ENCODE data around the gene NUMBL. TPM values are rescaled to one million over a fixed set of nuclear protein-coding genes. Genes with fewer than 3 reads are reported as not detected.
A peak's percentile ranks its signal among the peaks of the same experiment; 100 is the strongest.

NUMBL gene
- total and polyA plus RNA-seq, 4 experiments from 2014 or later = 0.35 to 20.2 (median 8.7) TPM

DNA sequence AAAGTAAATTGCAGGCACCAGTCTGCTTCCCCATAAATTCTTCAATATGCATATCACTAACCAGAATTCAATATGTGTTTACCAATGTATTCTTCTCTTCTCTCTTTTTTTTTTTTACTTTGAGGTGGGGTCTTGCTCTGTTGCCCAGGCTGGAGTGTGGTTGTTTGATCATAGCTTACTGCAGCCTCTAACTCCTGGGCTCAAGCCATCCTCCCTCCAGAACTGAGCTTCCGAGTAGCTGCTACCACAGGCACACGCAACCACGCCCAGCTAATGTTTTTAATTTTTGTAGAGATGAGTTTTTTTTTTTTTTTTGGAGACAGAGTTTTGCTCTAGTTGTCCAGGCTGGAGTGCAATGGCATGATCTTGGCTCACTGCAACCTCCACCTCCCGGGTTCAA lies 72.5 kb downstream of the NUMBL start:
- peaks cover 14% of the 10 kb centered on the region for H3K36me3 ChIP-seq (ENCODE audit: insufficient read depth, low read length)
- H3K27me3 Mint-ChIP-seq = no peaks in the 10 kb centered on the region
- ChIA-PET CTCF (ENCODE audit: partially characterized antibody) (interaction anchor here (0.5 to 5.1 kb wide), 3 partner anchors 11 to 199 kb away, joined by 3 to 47 read pairs (median 6); no protein-coding TSS in a partner anchor), POLR2A (ENCODE audit: partially characterized antibody) (interaction anchor here (0.7 kb wide), 1 partner anchor 13 kb away, joined by 5 read pairs; no protein-coding TSS in a partner anchor)
- no peak overlapping the region for H3K4me3 ChIP-seq (ENCODE audit: low read length in 2 of 2)
- H3K4me1 ChIP-seq (ENCODE audit: insufficient read depth, low read length) = peaks cover 29% of the 10 kb centered on the region
- no peaks in the 10 kb centered on the region for H3K27me3 ChIP-seq (ENCODE audit: insufficient read depth, low read length)
- intact Hi-C loops (cut with micrococcal nuclease) = no loop called here
- H3K36me3 Mint-ChIP-seq = peaks cover 22 to 33% of the 10 kb centered on the region in 2 donors
- peak overlapping the region in 1 of 7 donors; percentile 30 for H3K27ac Mint-ChIP-seq
- H3K9me3 ChIP-seq (ENCODE audit: control insufficient read depth in 1 of 2, low read length in 2 of 2) = no peaks in the 10 kb centered on the region
- H3K27ac ChIP-seq (ENCODE audit: low read depth, low read length) = no peak overlapping the region
- no peaks in the 10 kb centered on the region for H3K9me3 Mint-ChIP-seq
- peaks cover 11 to 29% (median 20%) of the 10 kb centered on the region in 4 donors for H3K4me1 Mint-ChIP-seq
- DNase-seq = no peak
- H3K4me3 Mint-ChIP-seq = no peak overlapping the region

DNA sequence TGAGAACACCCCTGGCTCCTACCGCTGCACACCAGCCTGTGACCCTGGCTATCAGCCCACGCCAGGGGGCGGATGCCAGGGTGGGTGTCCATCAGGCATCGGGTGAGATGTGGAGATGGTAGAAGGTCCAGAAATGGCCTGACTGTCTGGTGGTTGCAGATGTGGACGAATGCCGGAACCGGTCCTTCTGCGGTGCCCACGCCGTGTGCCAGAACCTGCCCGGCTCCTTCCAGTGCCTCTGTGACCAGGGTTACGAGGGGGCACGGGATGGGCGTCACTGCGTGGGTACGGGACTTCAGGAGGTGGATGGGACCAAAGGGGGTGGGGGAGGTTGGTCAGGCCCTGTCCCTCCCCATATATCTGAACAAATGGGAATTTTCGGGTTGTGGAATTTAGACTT lies 73.5 kb downstream of the NUMBL start:
- Histone ChIP-seq H3K4me3 (ENCODE audit: low read length in 2 of 2) (no peak overlapping the region), H3K36me3 (ENCODE audit: insufficient read depth, low read length) (peaks cover 14% of the 10 kb centered on the region), H3K27me3 (ENCODE audit: insufficient read depth, low read length) (no peaks in the 10 kb centered on the region), H3K9me3 (ENCODE audit: control insufficient read depth in 1 of 2, low read length in 2 of 2) (no peaks in the 10 kb centered on the region), H3K4me1 (ENCODE audit: insufficient read depth, low read length) (peaks cover 38% of the 10 kb centered on the region), H3K27ac (ENCODE audit: low read depth, low read length) (no peak overlapping the region)
- Mint-ChIP-seq H3K36me3 (peaks cover 14 to 30% of the 10 kb centered on the region in 2 donors), H3K9me3 (no peaks in the 10 kb centered on the region), H3K4me3 (no peak overlapping the region), H3K27me3 (no peaks in the 10 kb centered on the region), H3K27ac (no peak overlapping the region), H3K4me1 (peaks cover 19 to 39% (median 29%) of the 10 kb centered on the region in 4 donors)
- CTCF ChIA-PET (ENCODE audit: partially characterized antibody) = interaction anchor here (1.3 to 4.4 kb wide), 3 partner anchors 13 to 18 kb away, joined by 5 to 30 read pairs (median 5); no protein-coding TSS in a partner anchor
- no peak for DNase-seq
- POLR2A ChIA-PET (ENCODE audit: partially characterized antibody) = interaction anchor here (4.6 kb wide), 1 partner anchor 12 kb away, joined by 94 read pairs; no protein-coding TSS in a partner anchor
- intact Hi-C loops (cut with micrococcal nuclease) = no loop called here

DNA sequence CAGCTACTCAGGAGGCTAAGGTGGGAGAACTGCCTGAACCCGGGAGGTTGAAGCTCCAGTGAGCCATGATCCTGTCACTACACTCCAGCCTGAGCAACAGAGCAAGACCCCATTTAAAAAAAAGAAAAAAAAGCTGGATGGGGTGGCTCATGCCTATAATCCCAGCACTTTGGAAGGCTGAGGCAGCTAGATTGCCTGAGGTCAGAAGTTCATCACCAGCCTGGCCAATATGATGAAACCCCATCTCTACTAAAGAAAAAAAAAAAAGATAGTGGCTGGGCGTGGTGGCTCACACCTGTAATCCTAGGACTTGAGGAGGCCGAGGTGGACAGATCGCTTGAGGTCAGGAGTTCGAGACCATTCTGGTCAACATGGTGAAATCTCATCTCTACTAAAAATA lies 74.3 kb downstream of the NUMBL start:
- CTCF ChIA-PET (ENCODE audit: partially characterized antibody) = interaction anchor here (1.3 to 4.4 kb wide), 4 partner anchors 12 to 19 kb away, joined by 5 to 30 read pairs (median 6); partner anchors contain the start of gene LTBP4
- POLR2A ChIA-PET (ENCODE audit: partially characterized antibody) = interaction anchor here (4.6 kb wide), 1 partner anchor 11 kb away, joined by 94 read pairs; no protein-coding TSS in a partner anchor

More for the DNA sequence above, 74.3 kb downstream of the NUMBL start:
- Mint-ChIP-seq H3K9me3 (no peaks in the 10 kb centered on the region), H3K27ac (peak overlapping the region in 2 of 7 donors; percentile 80 to 96), H3K4me3 (no peak overlapping the region), H3K4me1 (peaks cover 20 to 46% (median 33%) of the 10 kb centered on the region in 4 donors), H3K27me3 (no peaks in the 10 kb centered on the region), H3K36me3 (peaks cover 11 to 24% of the 10 kb centered on the region in 2 donors)
- Histone ChIP-seq H3K9me3 (ENCODE audit: control insufficient read depth in 1 of 2, low read length in 2 of 2) (no peaks in the 10 kb centered on the region), H3K4me1 (ENCODE audit: insufficient read depth, low read length) (peaks cover 46% of the 10 kb centered on the region), H3K36me3 (ENCODE audit: insufficient read depth, low read length) (peaks cover 9% of the 10 kb centered on the region), H3K27ac (ENCODE audit: low read depth, low read length) (no peak overlapping the region), H3K27me3 (ENCODE audit: insufficient read depth, low read length) (no peaks in the 10 kb centered on the region), H3K4me3 (ENCODE audit: low read length in 2 of 2) (no peak overlapping the region)
- DNase-seq = no peak
- intact Hi-C loops (cut with micrococcal nuclease) = no loop called here

Other genes with a start within 250 kb of the NUMBL start
- 10 to 100 TPM; 17.8 to 19.4 TPM for gene SERTAD3, start 246.3 kb downstream of the NUMBL start, total RNA-seq
- gene SERTAD3, start 246.3 kb downstream of the NUMBL start, polyA plus RNA-seq = 10 to 100 TPM in 1 of 2 donors, 1 to 10 TPM in 1; 9.4 to 11.4 TPM
- gene BLVRB, start 224.9 kb downstream of the NUMBL start, total RNA-seq = 10 to 100 TPM; 12.3 to 16.3 TPM
- 10 to 100 TPM; 25.4 to 34.6 TPM for gene BLVRB, start 224.9 kb downstream of the NUMBL start, polyA plus RNA-seq
- under 1 TPM; 0.17 to 0.30 TPM for gene SPTBN4, start 223.7 kb downstream of the NUMBL start, total RNA-seq
- gene SPTBN4, start 223.7 kb downstream of the NUMBL start, polyA plus RNA-seq = under 1 TPM in 1 of 2 donors, not detected in 1; 0.02 TPM
- gene SHKBP1, start 113.8 kb downstream of the NUMBL start, total RNA-seq = 100 to 1,000 TPM; 167 to 170 TPM
- gene SHKBP1, start 113.8 kb downstream of the NUMBL start, polyA plus RNA-seq = 100 to 1,000 TPM; 137 to 155 TPM
- 100 to 1,000 TPM; 157 to 158 TPM for gene LTBP4, start 89.3 kb downstream of the NUMBL start, total RNA-seq
- 10 to 100 TPM; 26.0 to 49.4 TPM for gene LTBP4, start 89.3 kb downstream of the NUMBL start, polyA plus RNA-seq
- gene COQ8B, start 26.2 kb upstream of the NUMBL start, total RNA-seq = 10 to 100 TPM; 48.0 to 54.7 TPM
- gene COQ8B, start 26.2 kb upstream of the NUMBL start, polyA plus RNA-seq = 10 to 100 TPM; 20.2 to 20.4 TPM
- gene ITPKC, start 26.5 kb upstream of the NUMBL start, total RNA-seq = 10 to 100 TPM in 1 of 2 experiments, 1 to 10 TPM in 1; 8.1 to 10.2 TPM
- 1 to 10 TPM; 1.9 to 7.2 TPM for gene ITPKC, start 26.5 kb upstream of the NUMBL start, polyA plus RNA-seq
- 1 to 10 TPM; 5.2 to 5.5 TPM for gene ACTMAP, start 59.8 kb upstream of the NUMBL start, total RNA-seq
- 1 to 10 TPM in 1 of 2 donors, under 1 TPM in 1; 0.26 to 2.8 TPM for gene ACTMAP, start 59.8 kb upstream of the NUMBL start, polyA plus RNA-seq
- gene SNRPA, start 60.6 kb upstream of the NUMBL start, total RNA-seq = 10 to 100 TPM; 93.3 to 95.7 TPM
- gene SNRPA, start 60.6 kb upstream of the NUMBL start, polyA plus RNA-seq = 10 to 100 TPM; 48.8 to 63.9 TPM
- 10 to 100 TPM; 11.2 to 11.4 TPM for gene MIA, start 84.9 kb upstream of the NUMBL start, total RNA-seq
- gene MIA, start 84.9 kb upstream of the NUMBL start, polyA plus RNA-seq = not detected
- gene RAB4B, start 87.6 kb upstream of the NUMBL start, total RNA-seq = 10 to 100 TPM; 53.5 to 55.0 TPM
- gene RAB4B, start 87.6 kb upstream of the NUMBL start, polyA plus RNA-seq = 10 to 100 TPM; 67.3 to 69.8 TPM
- gene EGLN2, start 108.5 kb upstream of the NUMBL start, total RNA-seq = 100 to 1,000 TPM; 203 to 219 TPM
- gene EGLN2, start 108.5 kb upstream of the NUMBL start, polyA plus RNA-seq = 100 to 1,000 TPM; 141 to 207 TPM
- under 1 TPM in 1 of 2 experiments, not detected in 1; 0.23 TPM for gene CYP2A6, start 159.8 kb upstream of the NUMBL start, total RNA-seq
- not detected for gene CYP2A6, start 159.8 kb upstream of the NUMBL start, polyA plus RNA-seq
- gene CYP2A7, start 191.6 kb upstream of the NUMBL start, total RNA-seq = not detected
- not detected for gene CYP2A7, start 191.6 kb upstream of the NUMBL start, polyA plus RNA-seq